ENCODE results near the gene TFF1. TPM values are rescaled to one million over a fixed set of nuclear protein-coding genes. Genes with fewer than 3 reads are reported as not detected.

Gene TFF1
- total RNA-seq, 2 donors from 2014 or later: 3.0 to 66.4 TPM

- Histone ChIP-seq H3K27ac (no peak overlapping the region), H3K4me1 (peaks cover 16% of the 10 kb centered on the region), H3K27me3 (no peaks in the 10 kb centered on the region), H3K4me3 (no peak overlapping the region), H3K9me3 (no peaks in the 10 kb centered on the region), H3K36me3 (replicated peaks in 1 of 2; ENCODE audit: insufficient read depth in 1 of 2, low read depth in 2 of 2) (no peaks in the 10 kb centered on the region)
- WGBS, 2 donors: 81 to 92% methylated on average over 10 to 20 of the region's 20 CpGs
- DNase-seq: no peak
- intact Hi-C loops (cut with DNase I): loop anchor here (10.0 kb wide), 1 partner anchor 127 kb away; no protein-coding TSS in a partner anchor
- TF ChIP-seq CTCF (IDR thresholded peaks at IDR 0.05) (no peak), POLR2A (IDR thresholded peaks at IDR 0.05) (no peak)
- no peak for ATAC-seq
Measured at GRCh38 chr21:42317826-42318746, 48.2 kb downstream of the TFF1 start.

DNA sequence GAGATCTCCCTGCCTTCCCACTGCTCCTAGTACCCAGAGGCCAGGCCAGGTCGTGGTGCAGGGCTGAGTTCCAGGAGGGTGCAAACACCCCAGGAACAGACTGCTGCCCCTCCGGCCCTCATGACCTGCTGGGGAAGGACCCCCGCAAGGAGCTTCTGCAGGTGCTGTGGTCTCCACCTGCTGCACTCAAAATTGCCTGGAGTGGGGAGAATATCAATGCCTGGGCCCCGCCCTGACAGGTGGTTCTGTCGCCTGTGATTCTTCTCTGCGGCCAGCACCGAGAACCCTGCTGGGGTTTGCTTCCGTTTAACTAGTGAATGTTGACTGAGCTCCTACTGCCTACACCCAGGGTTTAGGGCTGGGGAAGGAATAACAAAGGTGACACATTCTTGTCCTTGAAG, 49.0 kb downstream of the TFF1 start:
- H3K36me3 ChIP-seq (replicated peaks in 1 of 2; ENCODE audit: insufficient read depth in 1 of 2, low read depth in 2 of 2): no peaks in the 10 kb centered on the region
- no peak for DNase-seq
- no peak overlapping the region for H3K4me3 ChIP-seq
- TF ChIP-seq CTCF (IDR thresholded peaks at IDR 0.05) (no peak), POLR2A (IDR thresholded peaks at IDR 0.05) (no peak)
- H3K27ac ChIP-seq: no peak overlapping the region
- no peak for ATAC-seq
- intact Hi-C loops (cut with DNase I): loop anchor here (10.0 kb wide), 1 partner anchor 127 kb away; no protein-coding TSS in a partner anchor
- 82 to 91% methylated on average over 5 to 8 of the region's 8 CpGs for WGBS, 2 donors
- H3K27me3 ChIP-seq: no peaks in the 10 kb centered on the region
- peaks cover 22% of the 10 kb centered on the region for H3K4me1 ChIP-seq
- no peaks in the 10 kb centered on the region for H3K9me3 ChIP-seq

DNA sequence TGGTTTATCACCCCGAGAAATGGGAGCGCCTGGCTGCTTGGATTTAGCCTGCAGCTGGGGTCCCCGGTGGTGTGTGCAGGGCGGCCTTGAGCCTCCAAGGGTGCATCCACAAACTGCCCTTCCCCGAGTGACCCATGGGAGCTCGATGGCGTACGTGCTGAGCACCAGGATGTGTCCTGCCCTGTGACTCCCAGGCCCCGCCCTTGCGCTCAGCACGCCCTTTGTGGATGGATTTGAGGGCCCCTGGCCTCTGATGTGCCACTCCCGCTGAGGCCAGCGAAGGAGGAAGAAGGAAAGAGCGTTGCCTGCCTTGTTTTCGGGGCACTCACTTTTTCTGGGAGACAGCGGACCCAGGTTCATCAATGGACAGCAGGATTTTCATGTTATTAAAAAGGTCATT, 49.4 kb downstream of the TFF1 start:
- Histone ChIP-seq H3K27ac (no peak overlapping the region), H3K4me1 (peaks cover 27% of the 10 kb centered on the region), H3K4me3 (no peak overlapping the region), H3K36me3 (replicated peaks in 1 of 2; ENCODE audit: insufficient read depth in 1 of 2, low read depth in 2 of 2) (no peaks in the 10 kb centered on the region), H3K27me3 (no peaks in the 10 kb centered on the region), H3K9me3 (no peaks in the 10 kb centered on the region)
- ATAC-seq (no peak), DNase-seq (no peak)
- intact Hi-C loops (cut with DNase I): loop anchor here (10.0 kb wide), 1 partner anchor 128 kb away; no protein-coding TSS in a partner anchor
- 93 to 96% methylated on average over 11 to 16 of the region's 16 CpGs for WGBS, 2 donors
- TF ChIP-seq CTCF (IDR thresholded peaks at IDR 0.05): no peak
- TF ChIP-seq POLR2A (IDR thresholded peaks at IDR 0.05): no peak

- peak within 1 kb of the TSS in 1 of 4 donors; percentile 24 for H3K27ac ChIP-seq
- intact Hi-C loops (cut with DNase I): loop anchor here (10.0 kb wide), 1 partner anchor 129 kb away; no protein-coding TSS in a partner anchor
- no peak within 1 kb of the TSS for H3K4me3 ChIP-seq
- H3K36me3 ChIP-seq (replicated peaks in 1 of 2; ENCODE audit: insufficient read depth in 1 of 2, low read depth in 2 of 2): no peaks in the 10 kb centered on the region
- no peaks in the 10 kb centered on the region for H3K9me3 ChIP-seq
- TF ChIP-seq CTCF (IDR thresholded peaks at IDR 0.05) (no peak), POLR2A (IDR thresholded peaks at IDR 0.05) (no peak)
- ATAC-seq (peak; percentile 51), DNase-seq (peak in 3 of 4 donors; percentile 60 to 75 (median 69))
- no peaks in the 10 kb centered on the region for H3K27me3 ChIP-seq
- WGBS, 2 donors: 54 to 59% methylated on average over 11 to 15 of the region's 15 CpGs
- peaks cover 28% of the 10 kb centered on the region for H3K4me1 ChIP-seq
Measured at GRCh38 chr21:42315296-42315891, 50.9 kb downstream of the TFF1 start, which contains the start of gene TFF3. Gene TFF3, minus strand, starts transcription at chr21:42315409. Its CDS starts 35 bp downstream, at chr21:42315374.

Data from body of pancreas (tissue), 4 donors.